Measurements from ENCODE around the gene MTX1.

DNA sequence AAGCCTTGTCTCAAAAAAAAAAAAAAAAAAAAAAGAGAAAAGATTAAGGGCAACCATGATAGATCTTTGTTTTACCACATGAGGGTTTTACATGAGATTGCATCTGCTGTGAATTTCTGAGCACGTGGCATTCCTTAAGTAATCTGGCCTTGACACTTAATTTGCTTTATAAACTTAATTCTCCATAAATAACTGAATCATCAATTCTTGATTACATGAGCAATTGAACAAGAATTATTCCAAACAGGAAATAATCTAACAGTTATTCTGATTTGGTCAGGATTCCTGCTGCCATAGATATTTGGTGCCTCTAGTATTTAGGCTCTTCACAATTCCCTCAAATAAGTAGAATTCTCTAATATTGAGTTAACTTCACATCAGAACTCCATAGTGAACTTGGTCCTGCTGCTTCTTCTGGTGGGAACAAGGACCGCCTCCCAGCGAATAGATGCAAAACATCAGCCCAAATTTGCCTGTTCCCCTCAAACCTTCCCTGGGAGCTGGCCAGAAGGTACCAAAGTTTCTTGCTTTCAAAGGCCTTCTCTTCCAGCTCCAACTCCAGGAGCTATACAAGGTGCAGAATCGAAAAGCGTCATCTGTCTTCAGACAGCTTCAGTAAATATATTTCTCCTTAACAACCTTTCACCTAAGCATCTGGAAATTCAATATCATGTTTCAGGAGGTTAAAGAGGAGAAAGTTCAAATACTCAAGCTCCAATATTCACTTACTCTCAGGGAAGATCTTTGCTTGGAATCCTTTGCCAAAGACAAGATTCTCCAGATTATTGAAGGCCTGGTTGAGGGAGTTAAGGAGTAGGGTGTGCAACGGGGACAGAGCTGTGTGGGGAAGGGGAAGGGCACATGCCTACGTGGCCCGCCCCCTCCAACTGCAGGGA is 36.4 kb upstream of the MTX1 start:
- TF ChIP-seq, protein P1, sequence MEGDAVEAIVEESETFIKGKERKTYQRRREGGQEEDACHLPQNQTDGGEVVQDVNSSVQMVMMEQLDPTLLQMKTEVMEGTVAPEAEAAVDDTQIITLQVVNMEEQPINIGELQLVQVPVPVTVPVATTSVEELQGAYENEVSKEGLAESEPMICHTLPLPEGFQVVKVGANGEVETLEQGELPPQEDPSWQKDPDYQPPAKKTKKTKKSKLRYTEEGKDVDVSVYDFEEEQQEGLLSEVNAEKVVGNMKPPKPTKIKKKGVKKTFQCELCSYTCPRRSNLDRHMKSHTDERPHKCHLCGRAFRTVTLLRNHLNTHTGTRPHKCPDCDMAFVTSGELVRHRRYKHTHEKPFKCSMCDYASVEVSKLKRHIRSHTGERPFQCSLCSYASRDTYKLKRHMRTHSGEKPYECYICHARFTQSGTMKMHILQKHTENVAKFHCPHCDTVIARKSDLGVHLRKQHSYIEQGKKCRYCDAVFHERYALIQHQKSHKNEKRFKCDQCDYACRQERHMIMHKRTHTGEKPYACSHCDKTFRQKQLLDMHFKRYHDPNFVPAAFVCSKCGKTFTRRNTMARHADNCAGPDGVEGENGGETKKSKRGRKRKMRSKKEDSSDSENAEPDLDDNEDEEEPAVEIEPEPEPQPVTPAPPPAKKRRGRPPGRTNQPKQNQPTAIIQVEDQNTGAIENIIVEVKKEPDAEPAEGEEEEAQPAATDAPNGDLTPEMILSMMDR (IDR thresholded peaks at IDR 0.05), result no peak
- no peak for TF ChIP-seq POLR2A (IDR thresholded peaks at IDR 0.05)

All from adrenal gland (tissue), 5 donors.